Gastrocnemius medialis (tissue), 4 donors: ENCODE measurements around the gene BMP8A.

Experiments used
- POLR2A ChIP-seq, 2 donors: fragments of 450-650 bp; IDR thresholded peaks; one replicate each; pipeline ENCODE4 v1.6.1; 2017; ENCODE audit warnings: antibody characterized with exemption in 2 of 2, mild to moderate bottlenecking in 2 of 2, moderate library complexity in 2 of 2
- TF ChIP-seq, protein P1 (sequence below), 5 experiments: fragments of 450-650 bp in 3 of 5; fragments of 200-600 bp in 2 of 5; sonication (generic) in 2 of 5; IDR thresholded peaks in 4 of 5; conservative IDR thresholded peaks in 1 of 5; 1 replicate in 4 of 5; 2 replicates in 1 of 5; pipeline ENCODE4 v1.5.1; 2016 to 2019; ENCODE audit warnings: antibody characterized with exemption in 5 of 5, mild to moderate bottlenecking in 3 of 5, moderate library complexity in 3 of 5

DNA sequence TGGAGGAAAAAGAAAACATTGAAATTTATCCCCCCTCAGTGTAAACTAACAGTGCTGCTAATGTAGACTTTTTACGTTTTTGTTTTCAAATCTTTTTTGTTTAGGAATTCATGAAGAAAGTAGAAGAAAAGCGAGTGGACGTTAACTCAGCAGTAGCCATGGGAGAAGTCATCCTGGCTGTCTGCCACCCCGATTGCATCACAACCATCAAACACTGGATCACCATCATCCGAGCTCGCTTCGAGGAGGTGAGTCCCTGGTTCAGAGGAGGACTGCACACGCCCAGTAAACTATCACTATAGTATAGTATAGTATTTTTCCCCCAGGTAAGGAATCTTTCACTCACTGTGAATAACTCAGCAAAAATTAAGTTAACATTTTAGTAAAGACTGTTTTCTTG is 37.8 kb upstream of the BMP8A start:
- TF ChIP-seq, protein P1, sequence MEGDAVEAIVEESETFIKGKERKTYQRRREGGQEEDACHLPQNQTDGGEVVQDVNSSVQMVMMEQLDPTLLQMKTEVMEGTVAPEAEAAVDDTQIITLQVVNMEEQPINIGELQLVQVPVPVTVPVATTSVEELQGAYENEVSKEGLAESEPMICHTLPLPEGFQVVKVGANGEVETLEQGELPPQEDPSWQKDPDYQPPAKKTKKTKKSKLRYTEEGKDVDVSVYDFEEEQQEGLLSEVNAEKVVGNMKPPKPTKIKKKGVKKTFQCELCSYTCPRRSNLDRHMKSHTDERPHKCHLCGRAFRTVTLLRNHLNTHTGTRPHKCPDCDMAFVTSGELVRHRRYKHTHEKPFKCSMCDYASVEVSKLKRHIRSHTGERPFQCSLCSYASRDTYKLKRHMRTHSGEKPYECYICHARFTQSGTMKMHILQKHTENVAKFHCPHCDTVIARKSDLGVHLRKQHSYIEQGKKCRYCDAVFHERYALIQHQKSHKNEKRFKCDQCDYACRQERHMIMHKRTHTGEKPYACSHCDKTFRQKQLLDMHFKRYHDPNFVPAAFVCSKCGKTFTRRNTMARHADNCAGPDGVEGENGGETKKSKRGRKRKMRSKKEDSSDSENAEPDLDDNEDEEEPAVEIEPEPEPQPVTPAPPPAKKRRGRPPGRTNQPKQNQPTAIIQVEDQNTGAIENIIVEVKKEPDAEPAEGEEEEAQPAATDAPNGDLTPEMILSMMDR (IDR thresholded peaks at IDR 0.05 in 4 of 5, conservative IDR thresholded peaks at IDR 0.05 in 1 of 5) = no peak
- no peak for TF ChIP-seq POLR2A (IDR thresholded peaks at IDR 0.05)
